Measurements from ENCODE around the gene PROC.

DNA sequence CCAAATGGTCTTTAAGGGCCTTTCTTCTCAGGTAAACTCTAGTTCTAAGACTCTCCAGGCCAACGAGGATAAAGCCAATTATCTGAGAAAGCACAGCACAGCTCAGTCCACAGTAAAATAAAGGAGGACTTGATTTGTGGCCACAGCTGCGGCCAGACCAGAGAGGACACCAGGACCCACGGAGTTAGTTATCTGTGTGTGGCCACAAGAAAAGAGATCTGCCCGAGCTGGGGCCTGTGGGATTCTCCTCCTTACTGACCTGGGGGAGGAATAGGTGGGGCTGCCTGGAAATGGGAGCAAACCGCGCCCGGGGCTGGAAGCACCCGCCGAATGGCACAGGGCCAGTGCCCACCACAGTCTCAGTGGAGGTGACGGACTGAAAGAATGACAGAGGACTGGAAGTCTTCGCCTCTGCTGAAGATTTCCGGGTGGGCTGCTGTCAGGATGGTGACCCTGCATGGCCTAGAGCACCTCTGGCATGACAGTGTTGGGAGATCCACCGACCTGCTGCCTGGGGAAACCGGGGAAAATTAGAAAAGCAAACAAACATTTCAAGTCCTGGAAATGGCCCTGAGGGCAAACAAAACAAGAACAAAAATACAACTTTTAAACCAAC is 13.3 kb downstream of the PROC start:
- TF ChIP-seq POLR2AphosphoS5 (IDR thresholded peaks at IDR 0.05; ENCODE audit: borderline replicate concordance, low read depth, low read length) (no peak), EZH2 (IDR thresholded peaks at IDR 0.05) (no peak), FOXP2 (optimal IDR thresholded peaks at IDR 0.05; ENCODE audit: control extremely low read depth, extremely low read length, insufficient read depth) (no peak)
